HG03558 (cell line): ENCODE results near the gene GJD3.

Source experiments
- ATAC-seq: cut with Tn5 transposase; IDR thresholded peaks from one replicate; pipeline ENCODE4 v1.9.1; 2021; ENCODE audit warnings: moderate number of reproducible peaks; ENCODE audit not compliant: unreplicated experiment; ENCODE audit errors: extremely low read depth

Gene GJD3

DNA sequence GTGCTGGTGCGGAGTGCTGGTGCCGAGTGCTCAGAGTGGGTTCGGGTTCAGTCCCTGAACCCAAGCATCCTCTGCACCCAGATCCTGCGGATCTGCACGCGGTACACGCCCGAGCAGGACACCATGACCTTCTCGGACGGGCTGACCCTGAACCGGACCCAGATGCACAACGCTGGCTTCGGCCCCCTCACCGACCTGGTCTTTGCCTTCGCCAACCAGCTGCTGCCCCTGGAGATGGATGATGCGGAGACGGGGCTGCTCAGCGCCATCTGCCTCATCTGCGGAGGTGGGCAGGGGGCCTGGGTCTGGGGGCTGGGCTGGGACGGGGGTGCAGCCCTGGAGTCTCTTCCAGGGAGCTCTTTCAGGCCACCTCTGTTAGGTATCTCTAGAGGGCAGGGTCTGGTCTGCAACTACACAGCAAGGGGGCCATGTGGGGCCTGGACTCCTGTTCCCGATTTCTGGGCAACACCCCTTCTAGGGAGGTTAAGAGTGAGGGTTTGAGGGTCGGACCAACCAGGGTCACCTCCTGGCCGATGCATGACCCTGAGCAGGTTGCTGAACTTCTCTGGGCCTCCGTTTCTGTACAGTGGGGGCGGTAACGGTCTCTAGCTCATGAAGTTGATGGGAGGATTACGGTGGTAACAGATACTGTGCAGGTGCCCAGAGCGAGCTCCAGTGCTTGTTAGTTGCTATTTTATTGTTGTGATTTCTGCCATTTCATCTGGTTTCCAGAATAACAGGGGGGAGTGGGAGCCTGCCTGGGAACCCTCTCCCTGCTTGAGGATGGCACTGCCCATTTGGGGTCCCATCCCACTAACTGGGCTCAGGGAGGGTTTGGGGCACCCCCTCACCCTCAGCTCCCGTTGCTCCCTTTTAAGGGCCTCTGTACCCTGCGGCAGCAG is 10.1 kb downstream of the GJD3 start:
- no peak for ATAC-seq

DNA sequence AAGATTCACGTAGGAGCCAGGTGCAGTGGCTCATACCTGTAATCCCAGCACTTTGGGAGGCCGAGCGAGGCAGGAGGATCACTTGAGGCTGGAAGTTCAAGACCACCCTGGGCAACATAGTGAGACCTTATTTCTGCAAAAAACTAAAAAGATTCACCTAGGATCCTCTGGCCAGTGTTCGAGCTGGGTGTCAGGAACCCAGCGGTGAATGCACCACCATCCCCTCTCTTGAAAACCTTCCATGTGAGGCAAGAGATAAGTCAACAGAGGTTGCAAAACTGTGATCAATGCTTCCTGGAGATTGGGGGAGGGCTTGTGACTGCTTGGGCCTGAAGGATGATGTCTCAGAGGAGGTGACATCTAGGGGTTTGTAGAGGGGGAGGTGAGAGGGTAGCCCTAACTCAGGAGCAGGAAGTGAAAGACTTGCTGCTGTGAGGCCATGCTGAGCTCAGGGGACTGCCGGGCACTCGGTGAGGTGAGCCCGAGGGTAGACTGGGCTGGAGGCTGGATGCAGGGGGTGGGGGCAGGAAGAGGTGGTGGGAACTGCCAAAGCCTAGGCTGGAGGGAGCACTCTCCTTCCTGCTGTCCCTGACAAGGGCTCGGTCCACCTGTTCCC is 11.7 kb downstream of the GJD3 start:
- ATAC-seq, result no peak

GRCh38 chr17:40352237-40352778 is 12.2 kb downstream of the GJD3 start:
- ATAC-seq, result no peak

DNA sequence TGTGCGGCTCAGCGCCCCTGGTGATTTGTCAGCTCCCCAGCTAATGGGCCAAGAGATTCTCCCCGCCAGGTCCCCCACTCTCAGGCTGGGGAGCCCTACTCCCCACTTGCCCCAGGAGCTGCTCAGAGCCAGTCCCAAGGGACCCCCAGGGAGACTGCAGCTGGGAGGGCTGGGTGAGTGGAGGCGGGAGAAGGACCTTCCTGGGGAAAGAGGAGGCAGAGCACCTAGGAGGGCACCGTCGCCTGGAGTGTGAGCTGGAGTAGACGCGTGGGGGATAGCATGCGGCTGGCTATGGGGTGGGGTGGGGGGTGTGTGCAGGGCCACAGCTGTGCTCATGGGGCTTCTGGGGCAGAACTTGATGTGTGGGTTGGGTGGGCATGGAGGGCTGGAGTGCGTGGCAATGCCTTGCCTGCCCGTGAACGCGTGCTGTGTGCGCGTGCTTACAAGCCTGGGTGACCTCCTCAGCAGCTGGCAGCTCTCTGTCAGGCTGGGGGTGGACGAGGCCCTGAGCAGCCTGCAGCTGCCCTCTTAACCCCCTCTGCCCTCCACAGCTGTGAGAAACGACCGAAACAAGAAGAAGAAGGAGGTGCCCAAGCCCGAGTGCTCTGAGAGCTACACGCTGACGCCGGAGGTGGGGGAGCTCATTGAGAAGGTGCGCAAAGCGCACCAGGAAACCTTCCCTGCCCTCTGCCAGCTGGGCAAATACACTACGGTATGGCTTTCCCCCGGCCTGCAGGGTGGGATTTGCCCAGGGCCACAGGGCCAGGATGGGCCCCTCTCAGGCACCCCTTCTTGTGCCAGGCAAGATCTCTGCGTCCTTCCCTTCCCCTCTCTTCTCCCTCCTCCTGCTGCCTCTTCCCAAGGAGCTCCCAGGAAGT is 12.9 kb downstream of the GJD3 start:
- ATAC-seq, result no peak

- no peak for ATAC-seq
Observed at GRCh38 chr17:40350689-40351358, 13.7 kb downstream of the GJD3 start.

- ATAC-seq, result no peak
Observed at GRCh38 chr17:40349895-40350688, 14.4 kb downstream of the GJD3 start.

DNA sequence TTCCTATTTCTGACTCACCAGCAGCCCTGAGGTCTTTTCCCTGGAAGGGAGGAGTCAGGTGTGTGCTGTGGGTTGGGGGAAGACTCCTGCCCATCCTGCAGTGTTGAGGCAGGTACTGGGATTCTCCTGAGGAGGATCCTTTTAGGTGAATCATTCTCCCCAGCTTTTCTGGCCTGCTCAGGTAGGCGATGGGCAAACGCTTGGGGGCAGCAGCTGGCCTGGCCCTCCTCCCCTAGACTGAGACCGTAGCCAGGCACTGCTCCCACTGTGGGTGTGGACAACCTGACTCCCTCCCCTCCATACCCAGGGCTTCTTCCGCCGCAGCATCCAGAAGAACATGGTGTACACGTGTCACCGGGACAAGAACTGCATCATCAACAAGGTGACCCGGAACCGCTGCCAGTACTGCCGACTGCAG is 15.1 kb downstream of the GJD3 start:
- no peak for ATAC-seq

GRCh38 chr17:40348562-40349476 is 15.7 kb downstream of the GJD3 start:
- ATAC-seq, result no peak

DNA sequence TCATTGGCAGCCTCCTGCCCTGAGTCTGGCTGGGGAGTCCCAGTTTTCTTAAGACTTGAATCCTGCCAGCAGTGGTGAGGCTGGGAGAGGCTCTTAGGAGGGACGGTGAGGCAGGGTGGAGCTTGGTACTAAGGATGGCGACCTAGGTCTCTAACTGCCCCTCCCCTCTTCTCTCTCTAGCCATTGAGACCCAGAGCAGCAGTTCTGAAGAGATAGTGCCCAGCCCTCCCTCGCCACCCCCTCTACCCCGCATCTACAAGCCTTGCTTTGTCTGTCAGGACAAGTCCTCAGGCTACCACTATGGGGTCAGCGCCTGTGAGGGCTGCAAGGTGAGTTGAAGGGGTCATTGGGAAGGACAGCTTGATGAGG is 16.4 kb downstream of the GJD3 start:
- no peak for ATAC-seq

DNA sequence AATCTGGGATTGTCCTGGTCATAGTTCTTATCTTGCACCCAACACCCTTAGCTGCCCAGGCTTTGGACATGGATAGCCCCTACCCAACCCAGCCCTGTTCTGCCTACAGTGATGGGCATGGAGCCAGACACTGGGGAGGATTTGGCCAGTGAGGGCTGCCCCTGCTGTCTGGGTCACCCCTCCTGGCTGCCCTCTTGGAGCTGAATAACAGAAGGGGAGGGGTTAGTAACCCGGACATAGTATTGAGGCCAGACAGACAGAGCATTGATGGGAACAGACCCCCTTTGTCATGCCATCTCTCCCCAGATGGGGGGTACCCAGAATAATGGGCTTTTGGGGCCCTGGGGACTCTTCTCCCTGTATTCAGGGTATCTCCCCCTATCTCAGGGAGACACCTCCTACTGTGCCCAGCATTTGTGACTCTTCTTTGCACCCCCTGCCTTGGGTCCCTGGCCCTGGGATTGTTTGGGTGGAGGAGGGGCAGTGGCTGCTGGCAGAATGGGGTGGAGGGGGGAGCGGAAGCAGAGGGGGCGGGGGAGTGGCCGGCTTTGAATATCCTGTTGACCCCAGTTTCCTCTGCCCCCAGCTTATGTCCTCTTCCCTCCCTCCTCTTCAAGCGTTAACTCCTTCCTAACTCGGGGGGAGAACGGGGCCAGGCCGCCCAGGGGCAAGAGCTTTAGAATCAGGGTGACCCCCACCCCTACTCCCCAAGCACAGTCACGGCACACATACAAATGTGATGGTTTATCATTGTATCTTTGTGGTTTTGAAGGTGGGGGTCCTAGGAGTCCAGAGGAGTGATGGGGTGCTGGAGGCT is 17.0 kb downstream of the GJD3 start:
- ATAC-seq, result no peak

DNA sequence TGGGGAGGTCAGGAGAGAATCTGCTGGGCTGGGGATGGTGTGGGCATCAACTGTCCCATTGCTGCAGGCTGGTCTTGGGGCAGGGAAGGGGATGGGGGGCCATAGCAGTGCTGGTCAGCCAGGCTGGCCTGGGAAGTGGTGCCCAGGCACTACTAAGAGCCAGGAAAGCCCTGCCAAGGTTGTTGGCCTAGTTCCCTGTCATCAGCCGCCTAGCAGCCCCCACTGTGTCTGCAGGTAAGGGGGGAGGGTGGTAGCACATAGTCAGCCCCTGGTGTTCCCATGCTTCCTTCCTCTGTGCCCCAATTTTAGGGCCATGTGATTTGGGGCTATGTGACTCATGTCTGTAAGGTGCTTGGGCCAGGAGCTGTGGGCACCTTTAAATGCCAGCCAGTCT is 17.8 kb downstream of the GJD3 start:
- no peak for ATAC-seq

GRCh38 chr17:40345994-40346764 is 18.4 kb downstream of the GJD3 start:
- no peak for ATAC-seq

DNA sequence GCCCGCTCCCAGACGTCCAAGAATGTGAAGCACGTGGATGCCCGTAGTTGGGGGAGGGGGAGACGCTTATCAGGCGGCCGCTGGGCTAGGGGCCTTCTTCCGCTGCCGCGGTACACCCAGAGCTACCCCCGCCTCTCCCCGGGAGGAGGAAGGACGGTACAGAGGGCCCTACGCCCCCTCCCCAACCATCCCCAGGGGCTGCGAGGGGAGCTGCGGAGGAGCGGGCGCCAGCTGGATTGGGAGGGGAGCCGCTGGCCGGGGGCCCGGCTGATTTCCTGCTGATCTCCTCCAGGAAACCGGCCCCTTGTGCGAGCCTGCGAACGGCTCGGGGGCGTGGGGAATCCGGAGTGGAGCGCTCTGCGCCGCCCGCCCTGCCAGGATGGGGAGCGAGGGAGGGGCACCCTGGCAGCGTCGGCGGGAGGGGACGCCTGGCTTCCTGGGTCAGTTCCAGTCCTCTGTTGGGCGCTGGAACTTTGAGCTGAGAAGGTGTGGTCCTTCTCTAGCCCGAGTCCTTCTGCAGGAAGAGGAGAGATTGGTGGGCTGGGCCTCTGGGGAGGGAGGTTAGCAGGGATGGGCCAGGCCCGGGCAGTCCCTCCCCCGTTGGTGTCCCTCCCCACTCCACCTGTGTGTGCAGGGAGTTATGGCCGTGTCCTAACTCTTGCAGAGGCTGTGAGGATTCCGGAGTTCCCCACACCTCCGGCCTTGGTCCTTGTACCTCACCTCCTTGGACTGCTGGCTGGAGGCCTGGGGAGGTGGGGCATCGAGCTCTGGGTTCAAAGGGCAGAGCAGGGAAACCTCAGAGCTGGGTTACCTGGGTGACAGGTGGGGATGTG is 19.2 kb downstream of the GJD3 start:
- ATAC-seq, result no peak

- ATAC-seq, result no peak
Observed at GRCh38 chr17:40344421-40345160, 19.9 kb downstream of the GJD3 start.
